NCI-H1105 (cell line): Measurements from ENCODE around the gene VAMP5.
A peak's percentile ranks its signal among the peaks of the same experiment; 100 is the strongest.
"Not testable (repeated sequence)": the region's sequence is repeated elsewhere in the genome, so short reads cannot be mapped to it uniquely, and the experiment has no call there.

Experiments used
- DNase-seq: peaks from one replicate; lab custom pipeline; 2025; lab: John Stamatoyannopoulos, UW

Gene VAMP5, protein sequence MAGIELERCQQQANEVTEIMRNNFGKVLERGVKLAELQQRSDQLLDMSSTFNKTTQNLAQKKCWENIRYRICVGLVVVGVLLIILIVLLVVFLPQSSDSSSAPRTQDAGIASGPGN

DNA sequence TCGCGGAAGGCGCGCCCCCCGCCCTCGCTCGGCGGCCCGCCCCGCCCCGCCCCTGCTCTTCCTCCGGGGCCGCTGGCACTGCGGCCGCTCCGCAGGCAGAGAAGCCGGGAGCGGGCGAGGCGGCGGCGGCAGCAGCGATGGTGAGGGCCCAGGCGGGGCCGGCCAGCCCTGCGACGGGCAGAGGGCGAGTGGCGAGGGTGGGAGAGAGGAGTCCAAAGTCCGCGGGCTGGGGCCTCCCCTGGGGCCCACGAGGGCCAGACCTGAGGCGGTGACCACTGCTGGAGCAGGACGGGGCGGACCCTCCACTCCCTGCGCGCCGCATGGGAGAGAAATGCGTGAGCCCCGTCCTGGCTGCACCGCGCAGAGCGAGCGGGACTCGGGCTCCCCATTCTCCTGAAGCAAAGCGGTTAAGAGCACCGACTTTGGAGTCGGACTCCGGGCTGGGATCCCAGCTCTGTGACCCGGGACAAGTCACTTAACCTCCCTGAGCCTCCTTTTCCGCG, at the start of gene VAMP5:
Gene VAMP5, plus strand, starts transcription at position 78 of the 503 bp plus-strand sequence. Its CDS starts 60 bp downstream, at position 138.
- DNase-seq: no peak

DNA sequence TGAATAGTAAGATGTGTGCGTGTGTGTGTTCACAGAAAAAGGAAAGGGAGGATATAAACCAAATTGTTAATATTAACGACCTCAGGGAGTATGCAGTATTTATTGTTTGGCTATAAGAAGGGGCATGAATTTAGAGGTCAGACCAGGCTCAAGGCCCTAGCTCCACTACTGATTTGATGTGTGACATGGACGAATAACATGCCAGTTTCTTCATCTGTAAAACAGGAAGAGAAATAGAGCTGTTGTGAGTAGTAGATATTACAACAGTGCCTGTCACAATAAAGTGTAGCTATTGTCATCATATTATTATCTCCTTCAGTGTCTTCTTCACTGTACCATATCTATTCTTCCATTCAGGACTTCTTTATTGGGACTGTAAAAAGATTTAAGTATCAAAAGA, 49.4 kb upstream of the VAMP5 start:
- no peak for DNase-seq

DNA sequence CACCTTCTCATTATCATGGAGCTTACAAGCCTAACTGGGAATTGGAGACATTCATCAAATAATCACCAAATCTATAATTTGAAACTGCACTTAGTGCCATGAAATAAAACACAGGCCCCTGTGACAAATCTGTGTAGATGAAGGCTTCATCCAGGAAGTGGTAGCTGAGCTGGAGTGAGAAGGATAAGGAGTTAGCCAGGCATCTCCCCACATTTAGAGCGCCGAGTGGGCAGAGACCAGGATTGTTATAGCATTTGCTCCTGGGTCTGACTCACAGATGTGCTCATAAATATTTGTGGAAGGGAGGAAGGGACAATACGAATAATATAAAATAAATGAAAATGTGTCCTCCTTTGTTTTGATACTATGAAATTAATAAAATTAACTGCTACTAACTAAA, 47.8 kb upstream of the VAMP5 start:
- no peak for DNase-seq

DNA sequence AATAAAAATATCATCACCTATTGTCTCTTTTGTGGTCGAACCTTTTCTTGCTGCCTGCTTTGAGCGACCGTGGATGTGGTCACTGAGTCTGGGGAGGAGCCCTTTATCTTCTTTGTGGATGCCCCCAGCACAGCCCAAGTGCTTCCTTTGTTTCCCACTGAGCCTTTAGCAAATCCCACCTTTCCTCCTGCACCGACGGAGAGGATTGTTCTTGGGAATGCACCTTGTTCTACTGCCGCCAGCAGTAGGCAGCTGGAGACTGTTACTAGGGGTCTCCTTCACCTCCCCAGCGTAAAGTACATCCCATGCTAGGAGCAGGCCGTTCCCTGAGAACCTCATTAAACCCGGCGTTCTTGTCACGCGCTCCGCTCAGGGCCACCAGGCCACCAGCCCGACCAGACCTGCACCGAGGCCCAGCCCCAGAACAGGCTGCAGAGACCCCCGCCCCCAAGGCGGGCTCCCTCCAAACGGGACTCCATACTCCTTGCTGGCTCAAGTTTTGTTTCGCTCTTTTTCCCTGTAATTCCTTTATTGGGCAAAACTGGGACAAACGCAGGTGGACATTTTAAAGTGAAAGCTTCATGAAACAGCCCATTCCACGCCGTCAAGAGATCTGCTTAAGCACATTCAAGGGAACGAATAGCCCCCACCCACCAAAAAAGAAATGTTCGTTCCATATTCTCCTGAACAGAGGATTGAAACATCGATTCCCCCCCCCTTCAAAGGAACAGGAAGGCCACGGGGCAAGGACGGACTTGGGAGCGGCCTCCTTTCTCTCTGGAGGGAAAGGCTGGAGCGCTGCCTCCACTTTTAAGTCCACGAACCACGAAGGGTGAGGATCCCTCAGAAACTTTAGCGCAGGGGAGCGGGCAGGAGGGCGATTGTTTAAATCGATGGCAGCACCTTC, 46.4 kb upstream of the VAMP5 start:
- peak; percentile 54 for DNase-seq

DNA sequence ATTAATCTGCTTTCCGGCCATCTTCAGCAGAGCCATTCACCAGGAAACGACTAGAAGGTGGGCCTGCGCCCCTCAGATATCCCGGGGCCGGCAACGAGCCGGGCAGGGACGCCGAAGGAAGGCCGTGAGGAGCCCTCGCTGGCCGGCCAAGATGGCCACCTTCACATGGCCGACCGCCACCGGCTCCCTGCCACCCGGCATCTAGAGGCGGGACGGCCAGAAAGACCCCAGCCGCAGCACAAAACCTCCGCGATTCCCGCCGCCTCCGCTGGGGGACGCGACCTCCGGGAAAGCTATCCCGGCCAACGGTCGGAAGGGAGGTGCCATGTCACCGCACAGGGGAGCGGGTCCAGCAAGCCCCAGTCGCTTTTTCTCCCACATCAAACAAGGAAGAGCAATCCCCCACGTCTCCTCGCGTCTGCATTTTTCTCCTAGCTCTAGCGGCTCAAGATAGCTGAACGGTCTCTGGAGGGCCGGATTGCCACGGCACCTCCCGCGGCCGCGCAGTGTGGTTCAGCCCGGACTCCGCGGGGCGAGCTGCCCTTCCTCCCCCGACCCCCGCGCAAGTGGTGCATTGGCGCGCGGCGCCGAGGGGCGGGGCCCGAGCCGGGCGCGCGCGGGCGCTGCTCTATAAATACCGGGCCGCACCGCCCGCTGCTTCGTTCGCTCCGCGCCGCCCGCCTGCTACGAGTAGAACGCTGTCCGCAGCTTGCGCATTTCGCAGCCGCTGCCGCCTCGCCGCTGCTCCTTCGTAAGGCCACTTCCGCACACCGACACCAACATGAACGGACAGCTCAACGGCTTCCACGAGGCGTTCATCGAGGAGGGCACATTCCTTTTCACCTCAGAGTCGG, 45.5 kb upstream of the VAMP5 start, which contains the start of gene MAT2A:
Gene MAT2A, plus strand, starts transcription at position 662 of the 854 bp plus-strand sequence. Its CDS starts 120 bp downstream, at position 782.
- peak; percentile 86 for DNase-seq

- DNase-seq: no peak
Observed at GRCh38 chr2:85539361-85540132, 44.7 kb upstream of the VAMP5 start.

DNA sequence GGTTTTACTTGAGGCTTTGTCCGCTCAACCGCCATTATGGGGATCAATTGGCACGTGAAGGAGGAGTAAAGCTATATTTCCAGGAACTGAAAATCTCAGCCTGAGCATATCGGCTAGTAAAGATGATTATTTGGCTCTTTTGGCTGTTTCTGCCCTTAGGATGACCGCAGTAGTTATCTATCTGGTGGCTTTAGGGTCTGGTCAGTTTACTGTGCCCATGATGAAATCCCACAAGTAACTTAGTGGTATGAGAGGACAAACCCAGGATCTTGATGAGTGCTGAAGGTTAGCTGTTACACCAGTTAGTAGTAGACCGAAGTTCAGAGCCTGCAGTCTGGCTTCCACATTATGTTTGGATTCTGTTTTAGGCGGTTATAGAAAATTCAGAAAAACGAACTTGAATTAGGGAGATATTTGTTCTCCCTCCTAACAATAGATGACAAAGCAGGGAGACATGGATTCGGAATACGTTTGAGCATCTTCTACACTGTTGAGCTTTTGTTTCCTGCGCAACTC, 44.0 kb upstream of the VAMP5 start:
- DNase-seq: no peak

DNA sequence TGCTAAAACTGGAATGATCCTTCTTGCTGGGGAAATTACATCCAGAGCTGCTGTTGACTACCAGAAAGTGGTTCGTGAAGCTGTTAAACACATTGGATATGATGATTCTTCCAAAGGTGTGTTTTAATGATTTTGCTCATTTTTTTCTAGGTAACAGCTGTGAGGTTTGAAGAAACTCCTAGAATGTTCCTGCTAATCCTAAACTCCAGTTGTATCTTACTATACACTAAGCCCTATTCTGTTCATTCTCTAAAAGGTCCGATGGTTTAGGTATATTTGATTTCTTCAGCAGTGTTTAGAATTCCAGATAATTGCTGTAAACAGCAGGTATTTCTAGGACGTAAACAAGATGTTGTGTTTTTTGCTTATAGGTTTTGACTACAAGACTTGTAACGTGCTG, 43.0 kb upstream of the VAMP5 start:
- no peak for DNase-seq

- no peak for DNase-seq
Observed at GRCh38 chr2:85541753-85542457, 42.3 kb upstream of the VAMP5 start.

DNA sequence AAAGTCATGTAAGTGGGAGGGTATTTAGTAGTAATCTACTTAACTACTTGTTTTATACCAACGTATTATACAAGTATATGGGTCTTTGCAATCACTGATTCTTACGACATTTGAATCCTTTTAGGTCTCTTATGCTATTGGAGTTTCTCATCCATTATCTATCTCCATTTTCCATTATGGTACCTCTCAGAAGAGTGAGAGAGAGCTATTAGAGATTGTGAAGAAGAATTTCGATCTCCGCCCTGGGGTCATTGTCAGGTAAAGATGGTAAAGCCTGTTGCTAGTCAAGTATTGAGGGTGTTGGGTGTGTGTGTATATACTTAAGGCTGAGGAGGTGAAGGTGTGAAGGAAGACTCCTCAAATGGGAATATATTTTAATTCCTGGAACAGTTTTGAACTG, 41.5 kb upstream of the VAMP5 start:
- DNase-seq: no peak

GRCh38 chr2:85544254-85544691, 40.0 kb upstream of the VAMP5 start:
- DNase-seq: not testable (repeated sequence)

- DNase-seq: not testable (repeated sequence)
Observed at GRCh38 chr2:85544915-85545779, 39.1 kb upstream of the VAMP5 start.

GRCh38 chr2:85545780-85546240, 38.4 kb upstream of the VAMP5 start:
- DNase-seq: no peak

- no peak for DNase-seq
Observed at GRCh38 chr2:85547089-85547858, 37.0 kb upstream of the VAMP5 start.

GRCh38 chr2:85547859-85548607, 36.2 kb upstream of the VAMP5 start:
- DNase-seq: no peak

GRCh38 chr2:85548608-85548900, 35.7 kb upstream of the VAMP5 start:
- DNase-seq: no peak

DNA sequence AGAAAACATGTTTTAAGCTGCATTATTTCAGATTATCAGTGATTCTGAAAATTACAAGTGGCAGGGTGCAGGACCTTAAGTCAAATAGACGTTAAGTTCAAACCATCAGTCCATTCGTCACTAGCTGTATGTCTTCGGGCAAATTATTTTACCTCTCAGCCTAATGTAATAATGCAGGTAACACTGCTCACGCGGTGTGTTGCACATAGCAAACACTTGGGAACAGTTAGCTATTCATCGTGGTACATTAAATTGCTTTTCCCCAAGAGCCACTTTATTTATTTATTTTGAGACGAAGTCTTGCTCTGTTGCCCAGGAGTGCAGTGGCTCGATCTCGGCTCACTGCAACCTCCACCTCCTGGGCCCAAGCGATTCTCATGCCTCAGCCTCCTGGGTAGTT, 35.1 kb upstream of the VAMP5 start:
- DNase-seq: no peak

DNA sequence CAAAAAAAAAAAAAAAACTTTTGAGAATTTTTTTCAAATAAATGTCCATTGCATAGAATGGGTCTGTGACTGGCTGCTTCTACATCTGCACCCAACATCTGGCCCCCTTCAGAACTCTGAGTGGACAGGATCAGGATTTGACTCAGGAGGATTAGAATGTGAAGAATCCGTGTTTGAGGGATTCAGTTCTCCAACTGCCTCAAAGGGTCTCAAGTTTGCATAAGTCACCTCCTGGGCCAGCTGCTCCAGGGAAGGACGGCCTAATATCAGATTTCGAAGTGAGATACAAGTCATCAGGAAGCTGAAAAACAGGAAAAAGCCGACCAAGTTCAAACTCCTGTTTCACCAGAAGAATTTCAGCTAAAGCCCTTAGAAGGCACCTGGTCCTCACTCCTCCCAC, 34.4 kb upstream of the VAMP5 start:
- DNase-seq: no peak
